ENCODE results near the gene ALDH16A1.

The ALDH16A1 gene

DNA sequence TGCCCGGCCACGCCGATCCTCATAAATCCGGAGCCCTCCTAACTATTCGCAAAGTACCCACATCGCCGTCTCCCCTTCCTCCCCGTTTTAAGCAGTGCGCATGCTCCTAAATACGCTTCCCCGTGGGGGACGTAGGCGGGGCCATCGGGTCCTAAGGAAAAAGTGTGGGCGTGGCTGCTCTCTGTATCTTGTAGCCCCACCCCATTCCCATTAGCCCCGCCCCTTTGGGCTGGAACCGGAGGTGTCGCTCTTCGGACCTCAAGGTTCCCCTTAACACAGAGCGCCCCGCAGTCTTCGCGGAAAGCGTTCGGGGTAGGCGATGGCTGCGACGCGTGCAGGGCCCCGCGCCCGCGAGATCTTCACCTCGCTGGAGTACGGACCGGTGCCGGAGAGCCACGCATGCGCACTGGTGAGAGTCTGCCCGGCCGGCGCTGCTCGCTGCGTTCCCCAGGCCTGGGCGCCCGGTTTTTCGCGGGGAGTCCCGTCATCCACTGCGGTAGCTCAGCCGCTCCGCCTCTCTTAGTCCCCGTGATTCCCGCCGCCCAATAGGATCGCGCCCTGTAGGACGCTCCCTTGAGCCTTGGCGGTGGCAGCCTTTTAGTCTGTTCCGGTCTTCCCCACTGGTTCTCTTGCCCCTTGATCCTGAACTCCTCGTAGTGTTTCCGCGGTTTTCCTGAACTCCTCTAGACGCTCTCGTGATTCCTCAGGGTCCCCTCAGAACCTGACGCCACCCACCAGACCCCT is at the start of gene ALDH16A1:
ALDH16A1 (plus strand) TSS at position 213 of the 744 bp plus-strand sequence; CDS start at position 320, 107 bp downstream.
- peak; percentile 98 for DNase-seq (ENCODE audit: low spot score)

DNA sequence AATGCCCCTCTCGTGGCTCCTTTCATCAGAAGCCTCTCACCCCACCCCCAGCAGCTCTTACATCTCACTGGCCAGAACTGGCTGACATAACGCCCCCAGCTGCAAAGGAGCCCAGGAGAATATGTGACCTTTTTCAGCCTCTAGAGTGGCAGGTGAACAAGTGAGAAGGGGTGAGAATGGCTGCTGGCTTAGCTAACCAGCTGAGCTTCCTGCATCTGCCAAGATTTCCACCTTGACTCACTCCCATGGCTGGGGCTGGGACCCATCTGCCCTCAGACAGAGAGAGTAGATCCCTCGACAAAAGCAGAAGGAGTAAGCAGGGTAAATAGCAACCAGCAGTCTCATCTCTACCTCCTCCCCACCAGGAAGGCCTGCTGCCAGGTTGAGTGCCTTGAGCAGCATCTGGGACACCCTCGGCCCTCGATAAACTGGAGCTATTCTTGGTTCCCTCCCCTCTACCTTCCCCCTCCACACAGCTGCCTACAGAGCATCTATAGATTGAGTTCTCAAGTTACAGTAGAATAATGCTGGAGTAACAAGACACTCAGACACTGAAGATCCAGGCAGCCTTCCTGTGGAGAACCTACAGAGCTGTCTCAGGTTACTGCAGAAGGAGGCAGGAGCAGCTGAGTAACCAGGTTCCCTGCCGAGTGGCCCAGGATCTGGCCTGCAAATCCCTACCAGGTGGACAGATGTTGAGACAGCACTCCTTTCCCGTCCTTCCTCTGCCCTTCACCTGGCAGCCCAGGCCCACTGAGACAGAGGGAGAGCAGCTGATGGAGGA is 49.4 kb upstream of the ALDH16A1 start:
- peak; percentile 15 for DNase-seq (ENCODE audit: low spot score)

- no peak for DNase-seq (ENCODE audit: low spot score)
Measured at GRCh38 chr19:49407079-49407478, 45.9 kb upstream of the ALDH16A1 start.

GRCh38 chr19:49407482-49408015 is 45.5 kb upstream of the ALDH16A1 start:
- no peak for DNase-seq (ENCODE audit: low spot score)

DNA sequence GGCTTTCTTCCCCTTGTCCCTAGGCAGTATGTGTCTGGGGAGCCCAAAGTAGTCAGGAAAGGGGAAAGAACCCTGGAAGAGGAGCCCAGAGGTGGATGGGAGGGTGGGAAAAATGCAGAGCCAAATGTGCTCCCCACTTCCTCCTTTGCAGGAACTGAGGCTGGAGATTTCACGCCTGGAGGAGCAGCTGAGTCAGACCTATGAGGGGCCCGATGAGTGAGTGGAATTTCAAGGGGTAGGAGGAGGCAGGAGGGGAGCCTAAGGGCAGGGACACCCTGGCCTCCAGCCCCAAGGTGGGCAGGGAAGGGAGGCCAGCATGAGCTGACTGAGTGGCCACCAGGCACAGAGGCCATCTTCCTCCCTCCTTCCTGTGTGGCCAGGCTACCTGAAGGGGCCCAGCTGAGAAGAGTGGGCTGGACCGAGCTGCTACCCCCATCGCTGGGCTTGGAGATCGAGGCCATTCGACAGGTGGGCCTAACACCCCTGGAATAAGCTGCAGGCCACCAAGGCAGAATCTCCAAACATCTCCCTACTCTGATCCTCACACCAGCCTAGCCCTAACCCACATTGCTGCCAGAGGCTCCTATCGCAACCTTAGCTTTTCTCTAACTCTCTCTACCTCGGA is 44.1 kb upstream of the ALDH16A1 start:
- no peak for DNase-seq (ENCODE audit: low spot score)

DNA sequence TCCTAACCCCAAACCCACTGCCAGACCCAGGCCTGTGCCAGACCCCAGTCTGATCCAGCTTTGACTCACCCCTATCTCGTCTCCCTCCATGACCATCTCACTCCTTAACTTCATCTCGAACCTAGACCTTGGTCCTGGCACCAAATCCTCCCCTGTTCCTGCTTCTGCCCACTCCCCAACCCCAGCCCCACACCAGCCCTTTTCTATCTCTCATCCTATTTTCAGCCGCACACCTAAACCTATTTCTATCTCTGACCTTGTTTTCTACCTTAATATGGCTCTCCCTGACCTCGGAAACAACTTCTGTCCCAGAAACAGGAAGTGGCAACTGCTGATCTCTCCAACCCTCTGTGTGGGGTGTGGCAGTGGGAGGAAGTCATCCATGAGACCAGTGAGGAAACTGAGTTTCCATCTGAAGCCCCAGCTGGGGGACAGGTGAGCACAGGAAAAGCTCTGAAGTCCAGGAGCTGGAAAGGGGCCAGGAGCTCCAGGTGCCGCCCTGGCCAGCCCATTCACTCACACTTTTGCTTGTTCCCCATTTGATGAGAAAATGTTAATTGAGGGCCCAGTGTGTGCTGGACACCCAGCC is 43.5 kb upstream of the ALDH16A1 start:
- DNase-seq (ENCODE audit: low spot score) = no peak

DNA sequence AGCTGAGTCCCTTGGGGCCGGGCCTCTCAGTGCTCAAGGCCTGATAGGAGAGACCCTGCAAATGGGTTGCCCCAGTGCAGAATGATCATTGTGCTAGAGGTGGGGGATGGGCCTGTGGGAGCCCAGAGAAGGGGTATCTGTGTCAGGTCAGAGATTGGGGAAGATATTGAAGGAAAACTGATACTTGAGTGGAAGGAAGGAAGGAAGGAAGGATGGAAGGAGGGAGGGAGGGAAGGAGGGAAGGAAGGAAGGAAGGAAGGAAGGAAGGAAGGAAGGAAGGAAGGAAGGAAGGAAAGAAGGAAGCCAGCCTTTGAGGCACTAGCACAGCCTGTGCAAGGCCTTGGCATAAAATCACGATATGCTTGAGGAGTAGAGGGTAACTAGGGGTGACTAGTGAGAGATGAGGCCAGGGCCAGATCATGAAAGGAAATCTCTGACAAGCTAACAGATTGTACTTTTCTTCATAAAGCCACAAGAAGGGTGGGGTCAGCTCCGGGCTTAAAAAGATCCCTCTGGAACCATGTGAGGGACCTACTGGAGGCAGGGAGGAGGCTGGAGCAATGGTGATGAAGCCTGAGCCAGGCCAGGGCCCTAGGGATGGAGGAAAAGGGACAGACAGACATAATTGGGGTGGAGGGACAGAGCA is 41.2 kb upstream of the ALDH16A1 start:
- DNase-seq (ENCODE audit: low spot score) = no peak

DNA sequence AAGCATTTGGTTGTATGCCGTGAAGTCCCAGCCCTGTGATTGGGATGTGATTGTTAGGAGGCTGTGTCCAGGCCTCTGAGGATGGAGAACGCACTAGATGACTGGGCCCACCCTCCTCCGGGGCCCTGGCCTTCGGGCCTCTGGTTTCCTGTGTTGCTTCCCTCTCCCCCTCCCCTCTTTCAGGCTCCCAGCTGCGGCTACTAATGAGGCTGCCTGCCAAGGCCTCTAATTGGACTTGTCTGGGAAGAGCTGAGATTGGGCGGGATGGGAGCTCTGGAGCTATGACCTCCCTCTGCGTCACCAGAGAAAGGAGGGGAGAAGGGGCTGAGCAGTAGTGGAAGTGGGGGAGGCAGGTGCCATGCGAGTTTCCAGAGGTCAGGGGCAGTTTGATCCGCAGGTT is 39.7 kb upstream of the ALDH16A1 start:
- DNase-seq (ENCODE audit: low spot score) = no peak

DNA sequence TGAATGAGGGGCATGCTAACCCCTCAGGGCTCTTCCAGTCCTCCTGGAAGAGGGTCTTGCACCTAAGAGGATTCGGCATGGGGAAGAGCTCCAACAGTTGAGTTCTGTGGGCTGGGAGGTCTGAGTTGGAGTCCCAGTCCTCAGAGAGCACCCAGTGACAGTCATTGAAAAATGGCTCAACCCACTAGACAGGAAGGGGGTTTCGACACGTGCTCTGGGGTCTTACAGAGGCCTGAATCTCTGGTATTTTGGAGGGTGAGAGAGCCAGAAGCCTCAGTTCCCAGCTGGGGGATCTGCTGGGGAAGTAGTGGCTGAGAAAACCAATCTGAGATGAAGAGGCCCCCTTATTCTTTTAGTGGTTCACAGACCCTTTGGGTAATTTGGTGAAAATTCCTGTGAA is 38.8 kb upstream of the ALDH16A1 start:
- DNase-seq (ENCODE audit: low spot score) = no peak

DNA sequence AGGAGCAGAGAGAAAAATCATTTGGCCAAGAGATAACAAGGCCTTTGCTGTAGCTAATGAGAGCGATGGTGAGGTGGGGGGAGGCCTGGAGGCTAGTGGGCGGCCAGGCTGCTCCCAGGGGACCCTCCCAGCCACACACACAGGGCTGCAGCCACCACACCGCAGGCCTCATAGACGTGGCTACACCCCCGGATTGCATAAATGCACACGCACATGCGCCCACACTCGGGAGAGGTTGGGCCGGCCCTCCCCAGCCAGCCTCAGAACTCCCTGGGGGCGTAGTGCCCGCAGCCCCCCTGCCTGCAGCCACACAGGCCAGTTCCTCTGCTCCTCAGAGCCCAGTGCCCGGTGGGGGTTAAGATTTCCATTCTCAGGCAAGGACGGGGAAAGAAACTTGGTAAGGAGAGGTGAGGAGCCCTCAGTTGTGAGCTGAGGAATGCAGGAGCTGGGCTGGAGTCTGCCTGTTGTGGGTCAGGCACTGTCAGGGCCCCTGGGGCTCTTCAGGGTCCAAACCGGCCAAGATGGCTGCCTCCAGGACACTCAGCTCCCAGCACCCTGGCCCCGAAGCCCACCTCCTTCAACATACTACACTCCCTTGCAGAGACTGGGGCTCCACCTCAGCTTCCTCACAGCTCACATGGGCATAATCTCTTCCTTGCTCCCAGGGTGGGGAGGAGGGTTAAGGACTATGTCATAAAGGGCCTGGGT is 37.8 kb upstream of the ALDH16A1 start:
- no peak for DNase-seq (ENCODE audit: low spot score)

GRCh38 chr19:49415810-49416200 is 37.2 kb upstream of the ALDH16A1 start:
- DNase-seq (ENCODE audit: low spot score) = no peak

- no peak for DNase-seq (ENCODE audit: low spot score)
Measured at GRCh38 chr19:49417088-49417487, 35.9 kb upstream of the ALDH16A1 start.

GRCh38 chr19:49418511-49418910 is 34.5 kb upstream of the ALDH16A1 start:
- DNase-seq (ENCODE audit: low spot score) = no peak

GRCh38 chr19:49419173-49419572 is 33.9 kb upstream of the ALDH16A1 start:
- no peak for DNase-seq (ENCODE audit: low spot score)

- no peak for DNase-seq (ENCODE audit: low spot score)
Measured at GRCh38 chr19:49420227-49420626, 32.8 kb upstream of the ALDH16A1 start.

- no peak for DNase-seq (ENCODE audit: low spot score)
Measured at GRCh38 chr19:49421039-49421877, 31.8 kb upstream of the ALDH16A1 start.

GRCh38 chr19:49421878-49422202 is 31.2 kb upstream of the ALDH16A1 start:
- DNase-seq (ENCODE audit: low spot score) = no peak

- no peak for DNase-seq (ENCODE audit: low spot score)
Measured at GRCh38 chr19:49422407-49423070, 30.5 kb upstream of the ALDH16A1 start.

- no peak for DNase-seq (ENCODE audit: low spot score)
Measured at GRCh38 chr19:49423071-49423984, 29.7 kb upstream of the ALDH16A1 start, which contains the start of gene PTH2. Gene PTH2 (minus strand): TSS chr19:49423441. CDS start chr19:49423339, 102 bp downstream.
